ENCODE results near the gene EXOC2.

The EXOC2 gene

DNA sequence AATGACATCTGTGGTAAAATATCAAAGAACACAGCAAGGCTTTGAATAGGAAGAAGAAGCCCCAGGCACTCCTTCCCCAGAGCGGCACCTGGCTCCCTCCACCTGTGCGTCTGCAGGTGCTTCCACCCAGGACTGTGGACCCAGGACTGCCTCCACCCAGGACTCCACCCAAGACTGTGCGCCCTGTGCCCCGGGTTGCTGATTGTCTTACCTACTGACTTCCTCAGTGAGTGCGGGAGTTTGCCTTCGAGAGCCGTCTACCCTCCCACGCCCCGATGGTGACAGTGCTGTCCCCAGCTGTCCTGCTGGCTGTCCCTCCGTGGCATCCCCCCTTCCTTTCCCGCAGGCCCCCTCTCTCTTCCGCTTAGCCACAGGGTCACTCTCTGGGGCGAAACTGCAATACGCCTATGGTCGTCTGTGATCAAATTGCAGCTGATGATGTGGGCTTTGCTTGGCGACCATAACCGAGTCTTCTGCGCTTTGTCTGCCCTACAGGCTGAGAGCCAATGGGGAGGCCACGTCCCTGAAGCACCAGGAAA, 249.2 kb downstream of the EXOC2 start:
- no peak for DNase-seq (ENCODE audit: low spot score)

DNA sequence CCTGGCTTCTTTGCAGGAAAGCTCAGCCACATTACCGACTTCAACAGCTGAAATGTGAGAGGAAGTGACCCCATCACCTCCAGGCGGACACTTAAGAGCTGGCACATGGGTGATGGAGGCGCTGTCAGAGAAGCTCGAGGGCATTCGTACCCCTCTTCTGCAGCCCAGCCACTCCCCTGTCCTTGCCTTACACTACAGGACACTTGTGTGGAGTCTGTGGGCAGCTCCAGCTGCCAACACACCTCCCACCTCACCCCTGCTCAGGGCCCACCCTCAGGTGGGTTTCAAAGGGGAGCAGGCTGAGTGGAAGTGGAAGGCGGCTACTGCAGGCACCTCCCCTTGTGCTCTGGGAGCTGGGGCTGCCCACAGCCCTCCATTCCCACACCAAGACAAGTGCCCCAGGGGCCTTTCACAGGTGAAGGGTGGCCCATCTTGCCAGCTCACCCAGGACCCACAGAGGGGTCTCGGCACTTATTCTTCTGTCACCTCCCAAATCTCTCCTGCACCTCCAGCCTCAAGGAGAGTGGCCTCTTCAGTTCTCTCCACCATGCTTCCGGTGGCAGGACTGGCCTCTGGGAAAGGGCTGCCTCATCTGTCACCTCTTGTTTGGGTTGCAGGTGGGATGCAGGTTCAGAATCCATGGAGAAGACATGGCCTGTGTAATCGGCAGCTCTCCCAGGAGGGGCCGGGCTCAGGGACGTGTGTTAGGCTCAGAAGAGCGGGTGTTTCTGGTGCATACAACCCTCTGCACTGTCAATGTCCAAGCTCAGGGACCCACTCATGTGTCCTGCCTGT, 251.6 kb downstream of the EXOC2 start:
- no peak for DNase-seq (ENCODE audit: low spot score)

DNA sequence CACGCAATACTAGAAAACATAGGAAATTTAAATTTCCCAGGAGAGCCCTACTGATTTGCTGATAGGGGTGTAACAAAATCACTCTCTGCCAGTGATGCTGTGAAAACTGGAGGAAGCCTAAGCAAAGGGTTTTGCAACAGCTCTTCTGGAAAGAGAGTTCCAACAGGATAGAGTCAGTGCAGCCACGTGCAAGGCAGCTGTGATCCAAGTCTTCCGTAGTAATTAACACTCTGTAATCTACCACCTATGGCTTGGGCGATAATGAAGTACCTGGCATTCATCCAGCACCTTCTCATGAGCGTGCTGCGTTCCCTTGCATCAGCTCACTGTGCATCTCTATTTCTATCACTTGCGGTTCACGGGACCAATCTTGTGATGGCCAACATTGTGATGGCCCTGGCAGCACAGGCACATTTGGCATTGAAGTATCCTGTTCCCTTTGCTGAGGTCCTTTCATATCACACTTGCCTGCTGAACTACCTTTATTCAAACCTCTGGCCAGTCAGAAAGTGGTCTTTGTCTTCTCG, 253.2 kb downstream of the EXOC2 start:
- DNase-seq (ENCODE audit: low spot score) = no peak

DNA sequence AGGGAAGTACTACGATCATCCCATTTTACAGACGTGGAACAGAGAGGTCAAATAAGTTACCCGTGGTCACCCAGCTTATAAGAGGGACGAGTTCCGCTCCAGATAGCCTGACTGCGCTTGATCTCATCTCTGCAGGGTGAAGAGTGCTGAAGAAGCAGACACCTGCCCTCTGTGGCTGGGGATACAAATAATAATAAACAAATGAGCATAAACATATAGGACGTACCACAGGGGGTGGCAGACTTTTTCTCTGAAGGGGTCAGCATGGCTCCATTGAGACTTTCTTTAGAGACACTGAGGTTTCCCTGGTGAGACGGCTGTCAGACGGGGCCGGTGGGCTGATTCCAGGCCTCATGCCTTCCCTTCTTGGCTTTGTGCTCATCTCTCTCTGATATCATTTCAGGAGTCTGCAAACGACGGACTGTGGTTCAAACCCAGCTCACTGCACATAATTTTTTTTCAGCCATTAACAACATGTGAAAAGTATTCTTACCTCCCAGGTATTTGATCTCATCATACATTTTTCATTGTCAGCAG, 254.2 kb downstream of the EXOC2 start:
- no peak for DNase-seq (ENCODE audit: low spot score)

DNA sequence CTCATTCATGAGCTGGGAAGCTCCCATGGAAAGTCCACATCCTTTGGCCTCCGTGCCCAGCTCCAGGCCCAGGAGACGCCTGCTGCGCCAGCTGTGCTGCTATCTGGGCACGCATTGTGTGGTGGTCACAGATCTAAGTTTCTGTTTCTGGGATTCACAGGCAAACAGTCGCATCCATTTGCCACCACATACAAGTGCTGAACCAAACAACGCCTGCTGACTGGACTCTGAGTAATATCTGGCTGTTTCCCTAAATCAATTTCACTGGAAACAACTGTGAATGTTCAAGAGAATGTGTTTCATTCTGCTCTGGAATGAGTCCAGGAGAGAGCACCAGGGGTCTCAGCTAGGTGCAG, 255.9 kb downstream of the EXOC2 start:
- no peak for DNase-seq (ENCODE audit: low spot score)

DNA sequence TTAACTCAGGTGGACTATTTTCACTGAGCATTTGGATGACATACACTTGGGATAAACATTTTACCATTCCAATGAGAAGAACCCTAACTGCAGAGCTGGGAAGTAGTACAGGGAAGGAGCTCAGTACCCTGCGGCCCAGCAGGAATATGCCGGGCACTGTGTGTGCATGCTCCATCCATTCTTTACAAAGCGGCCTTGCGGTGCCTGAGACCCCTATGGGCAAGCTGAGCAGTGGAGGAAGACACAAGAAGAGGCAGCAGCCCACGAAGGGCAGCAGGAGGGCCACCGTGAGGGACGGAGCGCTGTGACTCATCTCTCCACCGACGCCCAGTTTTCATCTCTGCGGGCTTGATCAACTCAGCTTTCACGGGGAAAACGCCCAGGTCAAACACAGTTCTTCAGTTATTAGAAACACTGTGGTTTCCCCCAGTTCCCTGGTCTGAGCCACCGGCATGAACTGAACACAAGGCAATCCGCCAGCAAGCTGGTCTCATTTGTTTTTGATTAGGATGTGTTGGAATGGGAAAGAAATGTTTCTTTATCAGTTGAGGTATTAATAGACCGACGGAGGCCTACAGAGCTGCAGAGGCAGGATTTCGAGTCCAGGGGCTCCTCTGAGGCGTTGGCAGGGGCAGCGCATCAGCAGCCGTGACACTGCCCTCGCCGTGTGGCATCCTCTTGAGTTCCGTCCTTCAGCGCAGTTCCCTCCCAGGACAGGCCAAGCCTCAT, 256.5 kb downstream of the EXOC2 start:
- no peak for DNase-seq (ENCODE audit: low spot score)

DNA sequence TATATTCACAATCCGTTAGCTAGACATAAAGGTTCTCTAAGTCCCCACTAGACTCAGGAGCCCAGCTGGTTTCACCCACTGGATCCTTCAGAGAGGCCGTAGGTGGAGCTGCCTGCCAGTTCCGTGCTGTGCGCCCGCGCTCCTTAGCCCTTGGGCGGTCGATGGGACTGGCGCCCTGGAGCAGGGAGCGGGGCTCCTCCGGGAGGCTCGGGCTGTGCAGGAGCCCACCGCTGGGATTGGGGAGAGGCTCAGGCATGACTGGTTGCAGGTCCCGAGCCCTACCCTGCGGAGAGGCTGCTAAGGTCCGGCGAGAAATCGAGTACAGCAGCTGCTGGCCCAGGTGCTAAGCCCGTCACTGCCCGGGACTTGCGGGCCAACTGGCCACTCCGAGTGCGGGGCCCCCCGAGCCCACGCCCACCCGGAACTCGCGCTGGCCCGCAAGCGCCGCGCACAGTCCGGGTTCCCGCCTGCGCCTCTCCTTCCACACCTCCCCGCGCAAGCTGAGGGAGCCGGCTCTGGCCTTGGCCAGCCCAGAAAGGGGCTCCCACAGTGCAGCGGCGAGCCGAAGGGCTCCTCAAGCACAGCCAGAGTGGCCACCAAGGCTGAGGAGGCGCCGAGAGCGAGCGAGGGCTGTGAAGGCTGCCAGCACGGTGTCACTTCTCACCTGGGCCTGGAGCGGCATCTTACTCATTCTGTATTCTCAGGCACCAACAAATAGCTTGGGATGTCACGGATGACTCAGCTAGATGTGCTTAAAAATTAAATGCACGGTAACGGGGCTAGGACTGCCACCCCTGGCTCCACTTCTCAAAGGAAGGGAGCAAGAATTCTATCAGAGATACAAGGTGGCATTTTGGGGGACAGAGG, 257.3 kb downstream of the EXOC2 start:
- DNase-seq (ENCODE audit: low spot score) = no peak

Data from COLO829 (cell line).